Measurements from ENCODE around the gene NRG3. TPM values are rescaled to one million over a fixed set of nuclear protein-coding genes. Genes with fewer than 3 reads are reported as not detected.

NRG3 gene
- total RNA-seq, 2 donors from 2014 or later, result not detected

GRCh38 chr10:81950358-81950757, 75.4 kb downstream of the NRG3 start:
- Mint-ChIP-seq H3K27me3 (no peaks in the 10 kb centered on the region), H3K36me3 (no peaks in the 10 kb centered on the region), H3K4me3 (no peak overlapping the region), H3K9me3 (peaks cover 7% of the 10 kb centered on the region), H3K4me1 (ENCODE audit: low read depth in 2 of 2) (no peaks in the 10 kb centered on the region), H3K27ac (no peak overlapping the region)
- ATAC-seq, result no peak
- DNase-seq (ENCODE audit: low spot score), result no peak

GRCh38 chr10:81953420-81953819, 78.4 kb downstream of the NRG3 start:
- ATAC-seq (no peak), DNase-seq (ENCODE audit: low spot score) (no peak)
- Mint-ChIP-seq H3K27ac (no peak overlapping the region), H3K36me3 (no peaks in the 10 kb centered on the region), H3K4me1 (ENCODE audit: low read depth in 2 of 2) (no peaks in the 10 kb centered on the region), H3K27me3 (no peaks in the 10 kb centered on the region), H3K4me3 (no peak overlapping the region), H3K9me3 (peaks cover 8% of the 10 kb centered on the region)

DNA sequence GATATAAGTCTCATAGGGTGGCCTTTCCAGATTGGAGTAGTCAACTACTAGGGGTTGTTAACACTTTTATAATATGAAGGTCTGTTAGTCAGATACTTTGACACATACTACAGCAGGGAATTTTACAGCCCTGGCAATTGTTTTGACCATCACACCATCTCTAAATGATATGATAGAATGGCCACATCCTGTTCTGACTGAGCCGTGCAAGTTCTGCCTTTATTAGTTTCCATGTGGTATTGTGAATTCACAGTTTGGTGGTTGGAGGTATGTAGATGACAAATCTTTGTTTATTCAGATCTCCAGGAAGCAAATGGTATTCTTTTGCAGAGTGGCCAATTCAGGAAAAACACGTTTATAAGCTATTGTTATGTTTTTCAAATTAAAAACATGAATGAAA, 83.0 kb downstream of the NRG3 start:
- H3K27me3 Mint-ChIP-seq, result no peaks in the 10 kb centered on the region
- no peak overlapping the region for H3K4me3 Mint-ChIP-seq
- H3K36me3 Mint-ChIP-seq, result no peaks in the 10 kb centered on the region
- ATAC-seq (no peak), DNase-seq (ENCODE audit: low spot score) (no peak)
- no peak overlapping the region for H3K27ac Mint-ChIP-seq
- H3K4me1 Mint-ChIP-seq (ENCODE audit: low read depth in 2 of 2), result no peaks in the 10 kb centered on the region
- peaks cover 5% of the 10 kb centered on the region for H3K9me3 Mint-ChIP-seq

DNA sequence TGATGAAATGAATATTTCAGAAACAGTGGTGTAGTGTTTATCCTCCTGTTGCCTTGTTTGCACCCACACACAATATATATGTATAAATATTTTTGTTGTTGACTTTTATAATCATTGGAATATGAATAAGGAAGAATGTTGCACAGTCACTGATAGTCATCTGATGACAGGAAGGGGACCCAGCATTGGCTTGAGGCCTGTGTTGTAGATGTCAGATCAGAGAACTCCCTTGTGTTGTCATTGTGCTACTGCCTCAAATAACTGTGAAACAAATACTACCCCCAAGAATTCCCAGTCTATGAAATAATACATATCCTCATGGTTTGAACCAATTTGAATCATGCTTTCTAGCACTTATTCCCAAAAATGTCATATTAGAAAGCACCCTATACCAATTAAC, 84.0 kb downstream of the NRG3 start:
- Mint-ChIP-seq H3K27me3 (no peaks in the 10 kb centered on the region), H3K9me3 (peaks cover 5% of the 10 kb centered on the region), H3K36me3 (no peaks in the 10 kb centered on the region), H3K4me1 (ENCODE audit: low read depth in 2 of 2) (no peaks in the 10 kb centered on the region), H3K4me3 (no peak overlapping the region), H3K27ac (no peak overlapping the region)
- DNase-seq (ENCODE audit: low spot score) (no peak), ATAC-seq (no peak)

GRCh38 chr10:81961451-81962184, 86.6 kb downstream of the NRG3 start:
- no peak overlapping the region for H3K27ac Mint-ChIP-seq
- H3K9me3 Mint-ChIP-seq, result peaks cover 6% of the 10 kb centered on the region
- ATAC-seq (no peak), DNase-seq (ENCODE audit: low spot score) (no peak)
- no peaks in the 10 kb centered on the region for H3K36me3 Mint-ChIP-seq
- H3K27me3 Mint-ChIP-seq, result no peaks in the 10 kb centered on the region
- no peaks in the 10 kb centered on the region for H3K4me1 Mint-ChIP-seq (ENCODE audit: low read depth in 2 of 2)
- no peak overlapping the region for H3K4me3 Mint-ChIP-seq

- H3K4me3 Mint-ChIP-seq, result no peak overlapping the region
- H3K4me1 Mint-ChIP-seq (ENCODE audit: low read depth in 2 of 2), result no peaks in the 10 kb centered on the region
- ATAC-seq, result no peak
- H3K27ac Mint-ChIP-seq, result no peak overlapping the region
- DNase-seq (ENCODE audit: low spot score), result no peak
- peaks cover 6% of the 10 kb centered on the region for H3K9me3 Mint-ChIP-seq
- no peaks in the 10 kb centered on the region for H3K27me3 Mint-ChIP-seq
- no peaks in the 10 kb centered on the region for H3K36me3 Mint-ChIP-seq
Measured at GRCh38 chr10:81963606-81964005, 88.6 kb downstream of the NRG3 start.

DNA sequence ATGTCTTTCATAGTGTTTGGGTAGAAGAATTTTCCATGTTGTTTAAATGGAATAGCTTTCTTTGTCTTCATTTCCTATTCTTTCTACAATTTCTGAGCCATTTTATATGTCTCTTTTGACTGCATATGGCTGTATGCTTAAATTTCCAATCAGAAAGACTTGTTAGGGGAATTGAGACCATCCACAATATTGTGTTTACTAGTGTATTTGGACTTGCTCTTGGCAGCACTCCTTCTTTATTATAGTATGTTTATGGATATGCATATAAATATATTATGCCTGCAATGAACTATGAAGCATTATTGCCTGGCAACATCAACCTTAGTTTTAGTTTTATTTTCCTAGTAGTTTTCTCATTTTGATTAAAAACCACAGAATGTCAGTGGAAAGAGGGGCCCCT, 92.7 kb downstream of the NRG3 start:
- Mint-ChIP-seq H3K27ac (no peak overlapping the region), H3K4me1 (ENCODE audit: low read depth in 2 of 2) (no peaks in the 10 kb centered on the region), H3K9me3 (peaks cover 26% of the 10 kb centered on the region), H3K36me3 (peaks cover 6% of the 10 kb centered on the region), H3K4me3 (no peak overlapping the region), H3K27me3 (no peaks in the 10 kb centered on the region)
- DNase-seq (ENCODE audit: low spot score) (no peak), ATAC-seq (no peak)

DNA sequence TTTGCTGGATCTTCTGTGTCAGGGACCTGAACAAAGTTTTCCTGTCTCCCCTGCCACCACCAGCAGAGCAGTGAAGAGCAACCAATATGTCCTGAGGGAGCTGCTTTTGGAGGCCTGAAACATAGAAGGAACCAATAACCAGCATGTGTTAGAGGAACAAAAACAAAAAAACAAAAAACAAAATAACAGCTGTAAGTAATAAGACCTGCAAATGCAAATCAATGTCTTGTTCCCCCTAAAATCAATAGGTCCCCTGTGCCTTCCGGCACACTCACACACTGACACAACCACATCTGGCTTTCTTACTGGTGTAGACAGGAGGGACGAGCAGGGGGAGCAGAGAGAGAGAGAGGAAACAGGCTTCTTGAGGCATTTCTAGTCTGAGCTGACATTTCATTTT, 94.1 kb downstream of the NRG3 start:
- Mint-ChIP-seq H3K9me3 (peaks cover 31% of the 10 kb centered on the region), H3K27ac (no peak overlapping the region), H3K36me3 (peaks cover 6% of the 10 kb centered on the region), H3K4me1 (ENCODE audit: low read depth in 2 of 2) (no peaks in the 10 kb centered on the region), H3K4me3 (no peak overlapping the region), H3K27me3 (no peaks in the 10 kb centered on the region)
- no peak for ATAC-seq
- DNase-seq (ENCODE audit: low spot score), result no peak

GRCh38 chr10:81978238-81978637, 103.2 kb downstream of the NRG3 start:
- no peak for ATAC-seq
- Mint-ChIP-seq H3K27ac (no peak overlapping the region), H3K4me1 (ENCODE audit: low read depth in 2 of 2) (no peaks in the 10 kb centered on the region), H3K9me3 (peaks cover 13% of the 10 kb centered on the region), H3K36me3 (no peaks in the 10 kb centered on the region), H3K27me3 (no peaks in the 10 kb centered on the region), H3K4me3 (no peak overlapping the region)
- DNase-seq (ENCODE audit: low spot score), result no peak

DNA sequence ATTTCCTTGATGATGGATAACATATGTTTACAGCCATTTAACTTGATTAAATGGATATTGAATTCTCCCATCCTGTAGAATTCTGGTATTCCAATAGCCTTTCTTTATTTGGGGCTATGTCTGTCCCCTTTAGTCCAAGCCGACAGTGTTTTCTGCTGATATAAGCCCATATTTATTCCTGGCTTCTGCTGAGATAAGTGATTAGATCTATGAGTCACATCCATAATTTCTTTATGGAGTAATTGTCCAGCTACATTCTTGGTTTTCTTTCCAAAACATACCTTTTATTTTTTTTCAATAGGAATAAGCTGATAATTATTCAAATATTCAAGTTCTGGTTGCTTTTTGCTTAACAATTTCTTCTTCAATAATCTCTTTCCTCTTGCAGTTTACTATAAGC, 106.7 kb downstream of the NRG3 start:
- Mint-ChIP-seq H3K4me3 (no peak overlapping the region), H3K27ac (no peak overlapping the region)
- ATAC-seq, result no peak

DNA sequence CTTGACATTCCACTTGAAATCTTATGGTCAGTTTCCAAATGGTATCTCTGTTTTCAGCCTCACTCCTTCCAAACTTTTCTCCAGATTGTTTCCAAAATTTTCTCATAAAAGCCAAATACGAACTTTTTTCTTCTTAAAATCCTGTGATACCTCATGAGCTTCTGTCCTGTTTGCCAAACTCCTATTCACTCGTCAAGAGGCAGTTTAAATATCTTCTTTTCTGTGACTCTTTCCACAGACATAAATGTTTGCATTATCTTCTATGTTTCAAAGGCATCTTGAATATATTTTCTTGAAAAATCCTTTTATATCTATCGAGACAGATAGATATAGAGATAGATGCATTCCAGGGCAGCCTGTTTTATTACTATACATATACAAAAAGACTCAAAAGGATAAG, 109.4 kb downstream of the NRG3 start:
- no peaks in the 10 kb centered on the region for H3K36me3 Mint-ChIP-seq
- no peaks in the 10 kb centered on the region for H3K4me1 Mint-ChIP-seq (ENCODE audit: low read depth in 2 of 2)
- ATAC-seq (no peak), DNase-seq (ENCODE audit: low spot score) (no peak)
- no peaks in the 10 kb centered on the region for H3K27me3 Mint-ChIP-seq
- no peak overlapping the region for H3K27ac Mint-ChIP-seq
- no peak overlapping the region for H3K4me3 Mint-ChIP-seq
- peaks cover 12% of the 10 kb centered on the region for H3K9me3 Mint-ChIP-seq

More for the DNA sequence above, 106.7 kb downstream of the NRG3 start:
- Mint-ChIP-seq H3K4me1 (ENCODE audit: low read depth in 2 of 2) (no peaks in the 10 kb centered on the region), H3K27me3 (no peaks in the 10 kb centered on the region), H3K36me3 (no peaks in the 10 kb centered on the region), H3K9me3 (peaks cover 6% of the 10 kb centered on the region)
- DNase-seq (ENCODE audit: low spot score), result no peak

GRCh38 chr10:81995254-81995653, 120.3 kb downstream of the NRG3 start:
- Mint-ChIP-seq H3K27ac (no peak overlapping the region), H3K36me3 (no peaks in the 10 kb centered on the region), H3K4me1 (ENCODE audit: low read depth in 2 of 2) (no peaks in the 10 kb centered on the region), H3K4me3 (no peak overlapping the region), H3K9me3 (peaks cover 17% of the 10 kb centered on the region), H3K27me3 (no peaks in the 10 kb centered on the region)
- DNase-seq (ENCODE audit: low spot score), result no peak
- ATAC-seq, result no peak

- ATAC-seq (no peak), DNase-seq (ENCODE audit: low spot score) (no peak)
- Mint-ChIP-seq H3K27me3 (no peaks in the 10 kb centered on the region), H3K4me3 (no peak overlapping the region), H3K36me3 (no peaks in the 10 kb centered on the region), H3K4me1 (ENCODE audit: low read depth in 2 of 2) (no peaks in the 10 kb centered on the region), H3K27ac (no peak overlapping the region), H3K9me3 (peaks cover 17% of the 10 kb centered on the region)
Measured at GRCh38 chr10:81996927-81997326, 121.9 kb downstream of the NRG3 start.

- DNase-seq (ENCODE audit: low spot score) (no peak), ATAC-seq (no peak)
- peaks cover 4% of the 10 kb centered on the region for H3K36me3 Mint-ChIP-seq
- H3K4me1 Mint-ChIP-seq (ENCODE audit: low read depth in 2 of 2), result no peaks in the 10 kb centered on the region
- peaks cover 24% of the 10 kb centered on the region for H3K9me3 Mint-ChIP-seq
- no peaks in the 10 kb centered on the region for H3K27me3 Mint-ChIP-seq
- no peak overlapping the region for H3K27ac Mint-ChIP-seq
- no peak overlapping the region for H3K4me3 Mint-ChIP-seq
Measured at GRCh38 chr10:82020999-82021398, 146.0 kb downstream of the NRG3 start.

- H3K36me3 Mint-ChIP-seq, result no peaks in the 10 kb centered on the region
- ATAC-seq (no peak), DNase-seq (ENCODE audit: low spot score) (no peak)
- peaks cover 6% of the 10 kb centered on the region for H3K9me3 Mint-ChIP-seq
- no peaks in the 10 kb centered on the region for H3K4me1 Mint-ChIP-seq (ENCODE audit: low read depth in 2 of 2)
- no peak overlapping the region for H3K27ac Mint-ChIP-seq
- H3K4me3 Mint-ChIP-seq, result no peak overlapping the region
- H3K27me3 Mint-ChIP-seq, result no peaks in the 10 kb centered on the region
Measured at GRCh38 chr10:82027711-82028110, 152.7 kb downstream of the NRG3 start.
